ENCODE data around the gene MSANTD1.

MSANTD1 gene

GRCh38 chr4:3218824-3219760 lies 29.9 kb upstream of the MSANTD1 start:
- no peak overlapping the region for H3K27ac ChIP-seq
- TF ChIP-seq CTCF (conservative IDR thresholded peaks at IDR 0.05): no peak
- no peak for TF ChIP-seq ZFX (IDR thresholded peaks at IDR 0.05)

GRCh38 chr4:3219761-3220475 lies 29.0 kb upstream of the MSANTD1 start:
- TF ChIP-seq CTCF (conservative IDR thresholded peaks at IDR 0.05) (no peak), ZFX (IDR thresholded peaks at IDR 0.05) (no peak)
- H3K27ac ChIP-seq: no peak overlapping the region

GRCh38 chr4:3220476-3221183 lies 28.3 kb upstream of the MSANTD1 start:
- H3K27ac ChIP-seq: no peak overlapping the region
- TF ChIP-seq CTCF (conservative IDR thresholded peaks at IDR 0.05) (no peak), ZFX (IDR thresholded peaks at IDR 0.05) (no peak)

GRCh38 chr4:3221184-3221494 lies 27.8 kb upstream of the MSANTD1 start:
- no peak for TF ChIP-seq CTCF (conservative IDR thresholded peaks at IDR 0.05)
- TF ChIP-seq ZFX (IDR thresholded peaks at IDR 0.05): no peak
- no peak overlapping the region for H3K27ac ChIP-seq

- H3K27ac ChIP-seq: no peak overlapping the region
- TF ChIP-seq ZFX (IDR thresholded peaks at IDR 0.05) (no peak), CTCF (conservative IDR thresholded peaks at IDR 0.05) (no peak)
These were observed 27.0 kb upstream of the MSANTD1 start for GRCh38 chr4:3221996-3222395.

GRCh38 chr4:3223346-3223745 lies 25.6 kb upstream of the MSANTD1 start:
- no peak overlapping the region for H3K27ac ChIP-seq
- no peak for TF ChIP-seq CTCF (conservative IDR thresholded peaks at IDR 0.05)
- TF ChIP-seq ZFX (IDR thresholded peaks at IDR 0.05): no peak

Measured in C4-2B (cell line).